CD4-positive, alpha-beta T cell treated with Interleukin-15 for 4 hours (primary cell): ENCODE measurements around the gene KATNAL1.
"Not testable (repeated sequence)": the region's sequence is repeated elsewhere in the genome, so short reads cannot be mapped to it uniquely, and the experiment has no call there.

Experiments used
- DNase-seq: peaks from one replicate; pipeline ENCODE4 v3.0.0-alpha.2; 2020; ENCODE audit warnings: low spot score

Gene KATNAL1

DNA sequence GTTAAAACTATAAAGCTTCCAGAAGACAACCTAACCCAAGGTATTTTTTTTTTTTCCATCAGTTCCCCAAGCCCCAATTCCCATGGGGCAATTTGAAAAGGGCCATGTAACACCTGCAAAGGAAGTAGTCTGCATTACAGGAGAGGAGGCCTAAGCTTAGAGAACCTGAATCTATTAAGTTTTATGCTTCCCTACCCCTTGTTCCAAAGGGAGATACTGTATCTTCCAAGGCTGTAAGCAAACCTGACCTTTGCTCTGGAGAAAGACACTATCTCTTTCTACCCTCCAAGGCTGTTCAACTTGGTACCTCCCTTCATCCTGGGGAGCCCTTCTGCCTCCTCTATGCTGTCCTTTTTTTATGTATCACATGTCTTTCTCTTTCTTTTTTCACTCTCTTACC is 15.0 kb downstream of the KATNAL1 start:
- DNase-seq: no peak

DNA sequence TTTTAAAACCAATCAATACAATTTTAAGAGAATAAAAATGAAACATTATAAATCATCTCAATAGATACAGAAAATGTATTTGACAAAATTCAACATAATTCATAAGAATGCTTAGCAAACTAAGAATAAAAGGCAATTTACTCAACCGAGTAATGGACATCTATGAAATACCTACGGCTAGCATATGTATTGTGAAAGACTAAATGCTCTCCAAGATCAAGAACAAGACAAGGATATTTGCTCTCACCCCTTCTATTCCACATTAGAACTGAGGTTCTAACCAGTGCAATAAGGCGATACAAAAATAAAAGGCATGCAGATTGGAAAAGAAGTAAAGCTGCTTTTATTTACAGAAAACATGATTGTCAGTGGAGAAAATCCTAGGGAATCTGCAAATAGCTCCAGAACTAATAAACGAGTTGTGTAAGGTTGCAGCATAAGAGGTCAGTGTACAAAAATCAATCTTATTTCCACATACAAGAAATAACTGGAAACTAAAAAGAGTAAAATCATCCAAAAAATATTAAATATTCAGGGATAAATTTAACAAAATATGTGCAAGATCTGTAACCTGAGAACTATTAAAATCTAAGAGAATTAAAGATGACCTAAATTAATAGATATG is 16.4 kb downstream of the KATNAL1 start:
- no peak for DNase-seq

DNA sequence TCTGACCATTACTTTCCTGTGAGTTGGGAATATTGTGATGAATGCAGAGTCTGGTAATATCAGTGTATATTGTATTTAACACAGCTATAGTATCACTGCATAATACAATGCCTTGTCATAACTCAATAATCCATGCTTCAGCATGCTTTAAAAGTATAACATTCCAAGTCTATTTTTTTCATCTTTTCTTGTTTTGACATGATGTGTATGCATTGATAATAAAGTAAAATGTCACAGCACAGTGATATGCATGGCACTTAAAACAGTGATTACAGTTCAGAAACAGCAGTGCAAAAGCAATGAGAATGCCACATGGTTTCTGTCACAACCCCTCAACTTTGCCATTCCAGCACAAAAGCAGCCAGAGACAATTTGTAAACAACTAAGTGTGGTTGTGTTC is 17.8 kb downstream of the KATNAL1 start:
- DNase-seq: no peak

DNA sequence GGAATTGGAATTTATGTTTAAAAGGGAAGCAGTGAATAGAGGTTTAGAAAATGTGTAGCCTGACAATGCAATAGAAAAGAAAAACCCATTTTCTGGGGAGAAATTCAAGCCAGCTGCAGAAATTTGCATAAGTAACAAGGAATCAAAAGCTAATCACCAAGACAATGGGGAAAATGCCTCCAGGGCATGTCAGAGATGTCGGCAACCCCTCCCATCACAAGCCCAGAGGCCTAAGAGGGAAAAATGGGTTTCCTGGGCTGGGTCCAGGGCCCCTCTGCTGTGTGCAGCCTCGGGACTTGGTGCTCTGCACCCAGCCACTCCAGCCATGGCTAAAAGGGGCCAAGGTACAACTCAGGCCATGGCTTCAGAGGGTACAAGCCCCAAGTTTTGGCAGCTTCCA is 21.3 kb downstream of the KATNAL1 start:
- not testable (repeated sequence) for DNase-seq

DNA sequence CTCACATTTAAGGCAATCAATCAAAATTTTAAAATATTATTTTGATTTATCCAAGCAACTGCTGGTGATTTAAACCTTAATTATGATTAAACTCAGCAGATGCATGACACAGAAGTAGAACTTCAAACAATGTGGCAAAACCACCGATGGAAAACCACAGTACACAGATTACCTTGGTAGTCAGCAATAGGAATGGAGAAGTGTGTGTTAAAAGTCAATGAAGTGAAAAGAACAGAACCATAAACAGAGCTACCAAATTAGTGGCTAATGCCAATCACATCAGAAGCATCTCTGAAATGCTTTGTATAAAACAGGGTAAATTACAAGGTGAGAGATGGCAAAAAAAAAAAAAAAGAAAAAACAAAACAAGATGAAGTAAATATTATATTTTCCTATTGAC is 31.2 kb downstream of the KATNAL1 start:
- DNase-seq: no peak

DNA sequence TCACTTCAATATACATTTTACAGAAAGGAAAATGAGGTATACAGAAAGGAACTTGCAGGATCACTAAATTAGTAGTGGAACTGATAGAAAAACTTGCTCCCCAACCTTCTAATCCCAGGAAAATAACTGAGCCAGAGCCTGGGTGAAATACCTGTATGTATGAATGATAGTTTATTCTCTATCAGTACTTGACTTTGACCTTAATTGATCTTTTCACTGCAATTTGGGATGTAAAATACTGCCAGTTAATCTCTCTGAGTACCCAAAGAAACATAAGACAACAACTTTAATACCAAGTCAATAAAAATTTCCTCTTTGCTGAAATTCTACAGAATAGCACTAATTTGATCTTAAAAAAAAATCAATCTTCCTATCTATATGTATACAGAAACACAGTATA is 33.3 kb downstream of the KATNAL1 start:
- DNase-seq: no peak

DNA sequence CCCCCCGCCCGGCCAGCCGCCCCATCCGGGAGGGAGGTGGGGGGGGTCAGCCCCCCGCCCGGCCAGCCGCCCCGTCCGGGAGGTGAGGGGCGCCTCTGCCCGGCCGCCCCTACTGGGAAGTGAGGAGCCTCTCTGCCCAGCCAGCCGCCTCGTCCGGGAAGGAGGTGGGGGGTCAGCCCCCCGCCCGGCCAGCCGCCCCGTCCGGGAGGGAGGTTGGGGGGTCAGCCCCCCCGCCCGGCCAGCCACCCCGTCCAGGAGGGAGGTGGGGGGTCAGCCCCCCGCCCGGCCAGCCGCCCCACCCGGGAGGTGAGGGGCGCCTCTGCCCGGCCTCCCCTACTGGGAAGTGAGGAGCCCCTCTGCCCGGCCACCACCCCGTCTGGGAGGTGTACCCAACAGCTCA is 37.3 kb downstream of the KATNAL1 start:
- not testable (repeated sequence) for DNase-seq

DNA sequence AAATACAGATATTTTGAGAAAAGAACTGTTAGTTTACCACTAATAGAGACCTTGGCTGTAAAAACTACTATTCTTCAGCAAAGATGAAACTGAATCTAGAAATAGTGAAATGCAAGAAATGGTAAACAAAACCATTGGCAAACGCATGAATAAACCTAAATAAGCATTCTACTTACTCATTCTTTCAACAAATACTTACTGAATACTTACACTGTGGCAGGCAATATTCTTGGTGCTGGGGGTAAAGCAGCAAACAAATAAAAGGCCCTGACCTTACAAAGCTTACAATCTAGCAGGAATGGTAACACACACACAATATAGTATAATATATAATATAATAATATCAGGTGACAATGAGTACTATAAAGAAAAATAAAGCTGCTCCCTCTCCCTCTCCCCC is 38.7 kb downstream of the KATNAL1 start:
- DNase-seq: no peak

DNA sequence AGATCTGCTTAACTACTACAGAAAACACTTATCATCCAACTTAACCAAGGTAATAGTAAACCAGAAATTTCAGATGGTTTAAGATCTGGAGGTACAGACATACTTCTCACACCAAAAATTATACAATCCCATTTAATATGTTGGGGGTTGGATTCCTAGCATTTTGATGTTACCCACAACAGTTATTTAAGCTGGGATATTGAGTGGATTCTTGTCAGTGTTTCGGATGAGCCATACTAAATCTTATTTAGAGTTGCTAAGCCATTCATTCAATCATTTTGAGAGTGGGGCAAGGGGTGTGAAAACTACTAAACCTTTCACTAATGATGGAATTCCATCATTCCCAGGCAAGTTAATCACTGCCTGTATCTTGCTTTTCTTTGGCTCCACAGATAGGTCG is 40.6 kb downstream of the KATNAL1 start:
- no peak for DNase-seq

DNA sequence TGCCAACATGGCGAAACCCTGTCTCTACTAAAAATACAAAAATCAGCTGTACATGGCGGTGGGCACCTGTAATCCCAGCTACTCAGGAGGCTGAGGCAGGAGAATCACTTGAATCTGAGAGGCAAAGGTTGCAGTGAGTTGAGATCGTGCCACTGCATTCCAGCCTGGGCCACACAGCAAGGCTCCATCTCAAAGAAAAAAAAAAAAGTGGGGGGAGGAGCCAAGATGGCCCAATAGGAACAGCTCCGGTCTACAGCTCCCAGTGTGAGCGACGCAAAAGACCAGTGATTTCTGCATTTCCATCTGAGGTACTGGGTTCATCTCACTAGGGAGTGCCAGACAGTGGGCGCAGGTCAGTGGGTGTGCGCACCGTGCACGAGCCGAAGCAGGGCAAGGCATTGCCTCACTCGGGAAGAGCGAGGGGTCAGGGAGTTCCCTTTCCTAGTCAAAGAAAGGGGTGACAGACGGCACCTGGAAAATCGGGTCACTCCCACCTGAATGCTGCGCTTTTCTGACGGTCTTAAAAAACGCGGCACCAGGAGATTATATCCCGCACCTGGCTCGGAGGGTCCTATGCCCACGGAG is 48.1 kb downstream of the KATNAL1 start:
- DNase-seq: not testable (repeated sequence)

DNA sequence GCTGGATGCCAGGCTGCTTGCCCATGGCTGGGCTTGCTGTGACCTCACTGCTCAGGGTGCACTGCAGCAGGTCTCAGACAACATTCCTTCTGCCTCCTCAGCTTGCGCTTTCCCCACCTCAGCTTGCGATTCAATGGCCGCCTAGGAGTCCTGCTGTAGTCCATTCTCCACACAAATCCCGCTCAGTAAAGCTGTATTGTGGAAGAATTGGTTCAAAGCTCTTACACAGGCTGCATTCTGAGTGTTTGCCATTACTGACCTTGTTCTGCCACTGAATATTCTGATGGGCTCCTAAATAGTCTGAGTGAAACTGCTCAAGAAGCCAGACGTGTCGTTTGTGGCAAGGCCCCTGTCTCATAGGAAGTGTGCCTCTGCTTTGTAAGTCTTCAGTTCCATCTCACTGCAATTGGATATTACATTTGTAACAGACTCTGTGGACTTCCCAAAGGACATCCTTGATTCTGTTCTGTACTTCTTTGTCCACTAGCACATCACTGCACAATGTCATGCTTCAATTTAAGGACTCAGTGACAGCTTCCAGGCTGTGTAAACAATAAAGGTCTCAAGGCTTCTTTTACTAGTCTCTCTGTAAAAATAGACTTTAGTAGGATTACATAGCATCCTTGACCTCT is 49.8 kb downstream of the KATNAL1 start:
- no peak for DNase-seq

DNA sequence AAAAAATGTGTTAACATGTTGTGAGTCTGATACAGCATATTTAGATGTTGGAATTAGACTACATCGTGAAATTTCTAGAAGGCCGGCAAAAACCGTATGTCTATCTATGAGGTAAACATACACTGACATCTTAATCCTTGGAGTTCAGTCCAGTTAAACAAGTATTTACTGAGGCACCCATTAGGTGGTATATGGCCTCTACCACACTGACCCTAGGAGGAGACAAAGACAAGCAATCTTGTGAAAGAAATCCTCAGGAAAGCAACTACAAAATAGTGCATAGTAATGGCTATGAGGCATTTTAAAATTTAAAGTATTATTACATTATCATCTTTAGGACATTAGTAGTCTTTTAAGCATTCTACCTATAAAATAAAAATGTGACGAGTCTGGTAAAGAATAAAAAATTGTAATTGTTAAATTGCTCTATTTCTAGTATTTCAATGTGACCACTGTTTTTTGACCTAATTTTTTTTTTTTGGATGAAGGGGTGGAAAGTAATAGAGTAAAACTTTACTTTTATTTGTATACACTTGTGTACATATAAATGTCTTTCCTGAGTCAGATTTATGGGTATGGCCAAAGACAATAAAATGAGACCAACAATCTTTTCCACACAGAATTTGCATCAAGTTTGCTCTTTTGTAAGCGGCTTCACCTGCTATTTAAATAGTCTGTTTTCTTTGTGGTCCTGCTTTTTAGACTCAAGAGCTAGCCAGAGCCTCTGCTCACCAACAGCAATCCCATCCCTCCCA is 50.5 kb downstream of the KATNAL1 start:
- DNase-seq: no peak

DNA sequence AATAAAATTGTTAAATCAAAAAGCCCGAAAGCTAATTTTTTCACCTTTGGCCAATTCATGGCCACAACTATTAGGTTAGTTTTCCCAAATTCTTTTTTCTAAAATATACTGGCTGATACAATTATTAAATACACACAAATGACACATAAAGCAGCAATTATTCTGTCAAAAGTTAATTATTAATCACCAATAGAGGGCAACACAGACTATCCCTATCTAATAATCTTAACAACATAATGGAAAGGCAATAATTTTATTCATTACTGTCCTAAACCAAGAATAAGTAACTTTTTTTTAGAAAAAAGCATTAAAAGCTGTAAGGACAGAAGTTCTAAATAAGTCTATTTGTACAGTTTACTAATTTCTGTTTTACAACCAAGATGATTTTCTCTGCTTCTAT is 51.7 kb downstream of the KATNAL1 start:
- DNase-seq: no peak

DNA sequence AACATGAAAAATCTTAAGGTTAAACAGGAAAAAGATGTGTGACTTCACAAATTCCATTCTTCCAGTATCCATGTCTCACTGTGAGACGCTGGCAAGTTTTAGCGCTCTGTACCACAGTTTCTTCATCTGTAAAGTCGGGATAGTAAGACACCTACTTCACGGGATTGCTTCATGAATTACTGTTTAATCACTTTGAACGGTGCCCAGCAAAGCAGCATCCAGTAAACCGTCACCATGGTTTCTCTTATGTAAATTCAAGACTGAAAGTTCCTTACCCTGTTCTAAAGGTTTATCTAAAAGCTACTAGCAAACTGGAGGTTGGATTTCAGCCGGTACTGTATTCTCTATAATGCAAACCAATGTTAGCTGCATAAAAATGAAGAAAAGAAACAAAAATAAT is 53.5 kb downstream of the KATNAL1 start:
- no peak for DNase-seq

DNA sequence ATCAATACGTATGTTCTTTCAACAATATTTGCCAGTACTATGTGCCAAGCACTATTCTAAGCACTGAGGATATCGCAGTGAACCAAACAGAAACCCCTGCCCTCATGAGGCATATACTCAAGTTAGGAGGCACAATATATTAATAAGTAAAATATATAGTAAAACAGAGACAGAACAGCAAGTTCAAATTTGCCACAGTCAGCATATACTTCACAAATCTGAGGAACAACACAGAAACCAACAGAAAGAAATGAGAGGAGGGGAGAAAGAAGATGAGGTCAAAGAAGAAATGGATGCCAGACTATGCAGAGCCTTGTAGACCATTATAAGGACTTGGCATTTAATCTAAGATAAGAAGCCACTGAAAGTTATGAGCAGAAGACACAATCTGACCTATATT is 59.9 kb downstream of the KATNAL1 start:
- no peak for DNase-seq

DNA sequence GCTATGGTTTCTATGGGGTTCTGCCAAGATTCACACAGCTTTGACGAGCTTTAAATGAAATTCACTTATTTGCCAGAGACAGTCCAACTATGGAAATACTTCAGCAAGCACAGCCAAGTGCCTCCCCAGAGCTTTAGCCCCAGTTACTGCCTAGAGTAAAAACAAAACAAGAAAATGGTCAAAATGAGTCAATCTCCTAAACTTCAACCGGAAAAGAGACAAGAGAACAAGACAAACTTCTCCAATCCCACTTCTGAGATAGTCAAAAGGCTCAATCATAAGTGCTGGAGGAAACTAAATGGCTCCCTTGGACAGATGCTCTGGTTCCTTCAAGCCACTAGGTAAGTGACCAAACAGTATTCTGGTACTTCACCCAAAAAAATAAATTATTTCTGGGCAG is 65.8 kb downstream of the KATNAL1 start:
- DNase-seq: no peak

DNA sequence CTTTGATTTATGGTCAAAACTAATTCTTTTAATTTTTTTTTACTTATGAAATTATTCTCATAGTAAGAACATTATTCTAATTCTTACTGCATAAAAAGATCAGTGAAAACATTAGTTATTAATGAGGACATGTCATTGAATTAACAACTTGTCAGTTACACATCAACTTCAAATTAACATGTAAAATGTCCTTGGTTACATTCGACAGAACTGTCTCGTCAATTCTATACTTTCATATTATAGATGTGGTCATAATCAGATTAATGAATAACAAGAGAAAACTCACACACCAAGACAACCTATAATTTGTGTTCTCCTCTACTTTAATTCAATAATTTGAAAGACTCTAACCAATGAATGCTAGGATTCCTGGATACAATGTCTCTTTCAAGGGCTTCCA is 66.7 kb downstream of the KATNAL1 start:
- no peak for DNase-seq

DNA sequence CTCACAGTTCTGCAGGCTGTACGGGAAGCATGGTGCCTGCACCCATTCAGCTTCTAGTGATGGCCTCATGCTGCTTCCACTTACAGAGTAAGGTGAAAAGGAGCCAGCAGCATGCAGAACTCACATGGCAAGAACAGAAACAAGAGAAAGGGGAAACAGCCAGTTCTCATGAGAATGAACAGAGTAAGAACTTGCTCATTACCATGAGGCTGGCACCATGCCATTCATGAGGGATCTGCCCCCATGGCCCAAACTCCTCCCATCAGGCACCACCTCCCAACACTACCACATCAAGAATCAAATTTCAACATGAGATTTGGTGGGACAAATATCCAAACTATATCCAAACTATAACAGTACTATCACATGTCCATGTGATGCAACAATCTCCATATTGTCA is 72.1 kb downstream of the KATNAL1 start:
- DNase-seq: no peak

DNA sequence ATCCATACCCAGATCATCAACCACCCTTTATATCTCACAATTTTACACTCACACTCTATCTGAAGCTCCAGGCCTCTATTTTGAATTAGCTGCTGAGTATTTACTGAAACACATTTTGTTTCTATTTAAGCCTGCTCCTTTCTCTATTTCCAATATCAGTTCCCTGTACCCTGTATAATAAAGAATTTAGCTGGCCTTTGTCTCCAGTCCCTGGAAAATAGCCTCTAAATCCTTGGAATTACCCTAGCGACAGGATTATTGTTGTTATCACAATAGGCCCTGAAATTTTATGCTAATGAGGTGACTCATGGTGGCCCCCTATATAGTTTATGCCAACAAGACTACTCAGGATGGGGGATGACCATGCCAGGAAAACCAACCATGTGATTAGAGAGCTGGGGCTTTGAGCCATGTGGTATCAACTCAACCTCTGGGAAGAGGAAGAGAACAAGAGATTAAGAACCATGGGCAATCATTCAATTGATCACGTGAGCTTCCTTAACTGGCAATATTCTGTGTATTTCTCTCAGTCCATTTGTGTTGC is 72.7 kb downstream of the KATNAL1 start:
- no peak for DNase-seq

DNA sequence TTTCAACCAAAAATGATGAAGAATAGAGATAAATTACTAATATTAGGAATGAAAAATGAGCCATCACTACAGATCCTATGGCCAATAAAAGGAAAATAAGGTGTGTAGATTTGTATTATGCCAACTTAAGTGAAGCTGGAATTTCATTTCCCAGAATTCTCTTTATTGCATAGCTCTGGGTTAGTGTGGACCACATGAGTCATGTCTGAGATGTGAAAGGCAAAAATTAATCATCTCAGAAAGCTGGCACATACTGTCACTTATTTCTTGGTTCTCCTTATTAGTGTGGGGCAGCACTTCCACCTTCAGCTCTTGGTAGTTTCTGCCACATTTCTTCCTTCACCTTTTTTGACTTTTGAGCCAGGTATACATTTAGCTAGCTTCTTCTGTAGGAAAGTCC is 82.6 kb downstream of the KATNAL1 start:
- DNase-seq: no peak

DNA sequence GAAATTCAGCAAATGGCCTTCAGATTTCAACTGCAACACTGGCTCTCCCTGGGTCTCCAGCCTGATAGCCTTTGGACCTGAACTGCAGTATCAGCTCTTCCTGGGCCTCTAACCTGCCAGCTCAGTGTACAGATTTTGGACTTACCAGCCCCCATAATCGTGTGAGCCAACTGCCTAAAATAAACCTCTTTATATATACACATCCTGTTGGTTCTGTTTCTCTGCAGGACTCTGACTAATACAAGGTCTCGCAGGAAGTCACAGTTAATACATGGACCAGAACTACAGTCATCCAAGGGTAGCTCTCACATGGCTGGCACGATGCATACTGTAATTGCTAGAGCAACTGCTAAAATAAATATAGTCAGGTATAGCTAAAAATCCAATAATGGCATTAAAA is 85.1 kb downstream of the KATNAL1 start:
- no peak for DNase-seq

DNA sequence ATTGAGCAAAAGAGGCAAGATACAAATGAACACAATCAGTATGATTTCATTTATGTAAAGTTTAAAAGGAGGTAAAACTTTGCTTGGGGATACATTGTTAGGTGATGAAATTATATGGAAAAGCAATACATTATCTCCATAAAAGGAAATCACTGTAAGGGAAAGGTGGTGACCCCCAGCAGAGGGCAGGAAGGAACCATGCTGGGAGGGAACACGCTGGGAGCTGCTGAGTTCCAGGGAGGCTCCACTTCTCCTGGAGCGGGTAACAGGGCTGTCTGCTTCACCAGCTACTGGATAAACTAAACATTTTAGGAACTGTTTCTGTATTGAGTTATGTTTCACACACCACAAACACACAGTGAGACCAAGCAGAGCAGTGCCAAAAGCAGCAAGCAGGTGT is 91.2 kb downstream of the KATNAL1 start:
- no peak for DNase-seq

DNA sequence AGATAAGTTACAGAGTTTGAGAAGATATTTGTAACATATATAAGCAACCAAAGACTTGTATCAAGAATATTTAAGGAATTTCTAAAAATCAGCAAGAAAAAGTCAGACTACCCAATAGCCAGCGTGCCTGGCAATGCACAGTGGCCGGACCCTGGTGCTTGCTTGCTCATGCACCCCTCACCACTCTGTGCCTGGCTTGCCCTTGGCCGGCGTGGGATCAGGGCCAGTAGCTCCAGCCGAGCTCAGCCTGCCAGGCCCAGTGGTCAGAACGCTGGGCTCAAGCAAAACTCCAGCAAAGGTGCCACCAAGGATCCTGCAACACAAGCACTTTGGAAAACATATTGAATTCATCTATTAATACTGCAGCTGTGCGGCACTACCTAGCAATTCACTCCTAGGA is 95.1 kb downstream of the KATNAL1 start:
- no peak for DNase-seq
